ENCODE results near the gene C1orf56.
A peak's percentile ranks its signal among the peaks of the same experiment; 100 is the strongest.

- peak; percentile 67 to 87 for TF ChIP-seq CTCF (conservative IDR thresholded peaks at IDR 0.05 in 1 of 2, IDR thresholded peaks at IDR 0.05 in 1 of 2; ENCODE audit: low read depth in 1 of 2, low read length in 2 of 2)
- no peak for TF ChIP-seq EZH2 (IDR thresholded peaks at IDR 0.05; ENCODE audit: low read length, missing control alignments)
Observed at GRCh38 chr1:151070474-151071276, 23.1 kb downstream of the C1orf56 start, which contains the start of gene GABPB2.

All from fibroblast of lung (primary cell).